ENCODE data around the gene CETN2.

CETN2 gene

DNA sequence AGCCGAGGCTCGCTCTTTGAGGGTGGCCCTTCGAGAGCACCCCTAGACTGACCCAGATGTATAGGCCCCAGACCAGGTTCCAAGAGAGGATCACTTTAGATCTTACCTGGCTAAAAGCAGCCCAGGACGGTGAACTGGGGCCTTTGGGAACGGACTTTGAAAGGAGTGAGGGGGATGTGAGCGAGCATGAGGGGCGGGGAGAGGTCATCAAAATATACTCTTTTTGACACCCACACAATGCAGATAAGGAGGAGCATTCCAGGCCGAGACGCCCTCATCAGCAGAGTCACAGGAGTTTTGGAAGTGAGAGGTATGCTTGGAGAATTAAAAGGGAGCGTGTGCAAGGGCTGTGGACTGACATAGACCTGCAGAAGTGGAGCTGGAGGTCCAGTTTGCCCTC, 834 bp upstream of the CETN2 start:
- TF ChIP-seq POLR2AphosphoS5 (IDR thresholded peaks at IDR 0.05; ENCODE audit: low read depth, low read length) (no peak), TAF1 (IDR thresholded peaks at IDR 0.05; ENCODE audit: borderline replicate concordance, insufficient read depth, low read length) (no peak), SIN3A (IDR thresholded peaks at IDR 0.05; ENCODE audit: borderline replicate concordance, insufficient read depth, low read length) (no peak), FOXP2 (optimal IDR thresholded peaks at IDR 0.05; ENCODE audit: borderline replicate concordance, extremely low read depth, extremely low read length, insufficient read depth) (no peak)
- TF ChIP-seq, protein P1, sequence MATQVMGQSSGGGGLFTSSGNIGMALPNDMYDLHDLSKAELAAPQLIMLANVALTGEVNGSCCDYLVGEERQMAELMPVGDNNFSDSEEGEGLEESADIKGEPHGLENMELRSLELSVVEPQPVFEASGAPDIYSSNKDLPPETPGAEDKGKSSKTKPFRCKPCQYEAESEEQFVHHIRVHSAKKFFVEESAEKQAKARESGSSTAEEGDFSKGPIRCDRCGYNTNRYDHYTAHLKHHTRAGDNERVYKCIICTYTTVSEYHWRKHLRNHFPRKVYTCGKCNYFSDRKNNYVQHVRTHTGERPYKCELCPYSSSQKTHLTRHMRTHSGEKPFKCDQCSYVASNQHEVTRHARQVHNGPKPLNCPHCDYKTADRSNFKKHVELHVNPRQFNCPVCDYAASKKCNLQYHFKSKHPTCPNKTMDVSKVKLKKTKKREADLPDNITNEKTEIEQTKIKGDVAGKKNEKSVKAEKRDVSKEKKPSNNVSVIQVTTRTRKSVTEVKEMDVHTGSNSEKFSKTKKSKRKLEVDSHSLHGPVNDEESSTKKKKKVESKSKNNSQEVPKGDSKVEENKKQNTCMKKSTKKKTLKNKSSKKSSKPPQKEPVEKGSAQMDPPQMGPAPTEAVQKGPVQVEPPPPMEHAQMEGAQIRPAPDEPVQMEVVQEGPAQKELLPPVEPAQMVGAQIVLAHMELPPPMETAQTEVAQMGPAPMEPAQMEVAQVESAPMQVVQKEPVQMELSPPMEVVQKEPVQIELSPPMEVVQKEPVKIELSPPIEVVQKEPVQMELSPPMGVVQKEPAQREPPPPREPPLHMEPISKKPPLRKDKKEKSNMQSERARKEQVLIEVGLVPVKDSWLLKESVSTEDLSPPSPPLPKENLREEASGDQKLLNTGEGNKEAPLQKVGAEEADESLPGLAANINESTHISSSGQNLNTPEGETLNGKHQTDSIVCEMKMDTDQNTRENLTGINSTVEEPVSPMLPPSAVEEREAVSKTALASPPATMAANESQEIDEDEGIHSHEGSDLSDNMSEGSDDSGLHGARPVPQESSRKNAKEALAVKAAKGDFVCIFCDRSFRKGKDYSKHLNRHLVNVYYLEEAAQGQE (IDR thresholded peaks at IDR 0.05; ENCODE audit: insufficient read depth in 1 of 2, low read depth in 2 of 2, low read length in 2 of 2): no peak

DNA sequence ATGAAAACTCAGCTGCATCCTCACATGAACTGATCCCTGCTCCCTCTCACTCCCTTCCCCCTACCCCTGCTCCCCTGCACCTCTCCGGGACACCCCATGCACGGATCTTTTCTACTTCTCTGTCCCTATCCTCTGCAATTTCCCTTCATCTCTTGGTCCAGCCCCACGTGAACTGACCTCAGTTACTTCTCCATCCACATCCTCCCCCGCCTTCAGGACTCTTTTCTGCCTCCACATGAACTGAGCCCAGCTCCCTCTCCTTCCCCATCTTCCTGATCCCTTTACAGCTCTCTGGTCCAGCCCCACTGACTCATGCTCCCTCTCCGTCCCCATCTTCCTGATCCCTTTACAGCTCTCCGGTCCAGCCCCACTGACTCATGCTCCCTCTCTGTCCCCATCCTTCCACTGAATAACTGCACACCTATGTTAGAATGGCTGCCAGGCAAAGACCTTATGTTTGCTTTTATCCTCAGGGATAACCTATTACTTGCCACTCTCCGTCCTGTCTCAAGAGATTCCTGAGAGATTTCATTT, 5.6 kb downstream of the CETN2 start:
- TF ChIP-seq TAF1 (IDR thresholded peaks at IDR 0.05; ENCODE audit: borderline replicate concordance, insufficient read depth, low read length): no peak
- TF ChIP-seq, protein P1 (IDR thresholded peaks at IDR 0.05; ENCODE audit: insufficient read depth in 1 of 2, low read depth in 2 of 2, low read length in 2 of 2): no peak
- no peak for TF ChIP-seq FOXP2 (optimal IDR thresholded peaks at IDR 0.05; ENCODE audit: borderline replicate concordance, extremely low read depth, extremely low read length, insufficient read depth)
- TF ChIP-seq POLR2AphosphoS5 (IDR thresholded peaks at IDR 0.05; ENCODE audit: low read depth, low read length): no peak
- no peak for TF ChIP-seq SIN3A (IDR thresholded peaks at IDR 0.05; ENCODE audit: borderline replicate concordance, insufficient read depth, low read length)

DNA sequence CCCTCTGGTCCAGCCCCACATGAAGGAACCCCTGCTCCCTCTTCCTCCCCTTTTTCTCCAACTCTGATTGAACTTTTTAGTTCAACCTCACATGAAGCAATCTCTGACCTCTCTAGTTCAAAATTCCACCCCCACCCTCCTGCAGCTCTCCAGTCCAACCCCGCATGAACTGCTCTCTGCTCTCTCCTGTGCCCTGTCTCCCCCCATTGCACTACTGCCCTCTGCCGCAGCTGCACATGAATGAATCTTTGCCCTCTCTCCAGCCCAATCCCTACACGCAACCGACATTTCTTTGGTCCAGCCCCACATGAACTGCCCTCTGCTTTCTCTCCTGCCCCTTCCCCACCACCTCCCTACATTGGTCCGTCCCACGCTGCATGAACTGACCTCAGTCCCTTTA, 6.9 kb downstream of the CETN2 start:
- TF ChIP-seq TAF1 (IDR thresholded peaks at IDR 0.05; ENCODE audit: borderline replicate concordance, insufficient read depth, low read length): no peak
- TF ChIP-seq, protein P1 (IDR thresholded peaks at IDR 0.05; ENCODE audit: insufficient read depth in 1 of 2, low read depth in 2 of 2, low read length in 2 of 2): no peak
- TF ChIP-seq SIN3A (IDR thresholded peaks at IDR 0.05; ENCODE audit: borderline replicate concordance, insufficient read depth, low read length): no peak
- TF ChIP-seq POLR2AphosphoS5 (IDR thresholded peaks at IDR 0.05; ENCODE audit: low read depth, low read length): no peak
- no peak for TF ChIP-seq FOXP2 (optimal IDR thresholded peaks at IDR 0.05; ENCODE audit: borderline replicate concordance, extremely low read depth, extremely low read length, insufficient read depth)

DNA sequence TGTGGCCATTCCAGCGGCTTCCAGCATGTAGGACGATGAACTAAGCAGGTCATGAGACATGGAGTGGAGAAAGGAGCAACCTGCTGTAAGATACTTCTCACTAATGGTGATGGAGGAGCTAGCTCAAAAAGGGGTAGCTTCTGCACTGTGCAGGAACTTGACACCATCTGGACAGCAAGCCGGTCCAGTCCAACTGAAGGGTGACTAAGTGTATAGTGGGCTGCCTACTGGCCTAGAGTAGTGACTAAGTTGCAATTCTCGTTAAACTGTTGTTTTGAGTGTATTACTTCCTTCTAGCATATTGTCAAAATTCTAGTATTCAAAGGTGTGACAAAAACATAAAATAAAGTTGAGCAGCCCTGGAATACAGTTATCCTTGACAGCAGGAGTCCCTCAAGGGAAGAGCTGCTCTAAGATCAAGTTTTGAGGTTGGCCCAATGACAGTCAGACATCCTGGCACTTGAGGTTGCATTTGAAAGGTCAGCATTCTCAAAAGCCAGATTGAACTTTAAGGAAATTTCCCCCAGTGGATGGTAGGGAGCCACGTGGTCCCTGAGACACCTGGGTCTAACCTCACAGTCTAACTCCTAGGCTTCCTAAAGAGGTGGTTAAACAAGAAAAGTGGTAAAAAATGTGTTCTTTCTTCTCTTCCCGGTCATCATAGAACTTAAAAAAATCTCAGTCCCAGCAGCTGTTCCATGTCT, 8.0 kb downstream of the CETN2 start:
- TF ChIP-seq, protein P1 (IDR thresholded peaks at IDR 0.05; ENCODE audit: insufficient read depth in 1 of 2, low read depth in 2 of 2, low read length in 2 of 2): no peak
- no peak for TF ChIP-seq POLR2AphosphoS5 (IDR thresholded peaks at IDR 0.05; ENCODE audit: low read depth, low read length)
- TF ChIP-seq FOXP2 (optimal IDR thresholded peaks at IDR 0.05; ENCODE audit: borderline replicate concordance, extremely low read depth, extremely low read length, insufficient read depth): no peak
- TF ChIP-seq TAF1 (IDR thresholded peaks at IDR 0.05; ENCODE audit: borderline replicate concordance, insufficient read depth, low read length): no peak
- TF ChIP-seq SIN3A (IDR thresholded peaks at IDR 0.05; ENCODE audit: borderline replicate concordance, insufficient read depth, low read length): no peak

All from PFSK-1 (cell line).